Calu3 (cell line): ENCODE measurements around the gene EPB41L2. TPM values are rescaled to one million over a fixed set of nuclear protein-coding genes. Genes with fewer than 3 reads are reported as not detected.
"Not testable (repeated sequence)": the region's sequence is repeated elsewhere in the genome, so short reads cannot be mapped to it uniquely, and the experiment has no call there.

Experiments used
- BruUV-seq: library from RNA; stranded (reverse); fragments of 400-500 nt; replicated peaks from 2 replicates; lab custom pipeline; 2021; lab: Mats Ljungman, UMichigan
- CTCF ChIA-PET: fragments of 300-600 bp; sonication (Branson Sonifier 250); formaldehyde crosslinking; loops from one replicate; lab custom pipeline; 2022; ENCODE audit warnings: antibody characterized with exemption; lab: Charles Lee
- DNase-seq: peaks from one replicate; pipeline ENCODE4 v3.0.0; 2022
- H3K27ac Mint-ChIP-seq: one replicate; pipeline ENCODE4 v1.8.0; 2022; ENCODE audit warnings: mixed read lengths; ENCODE audit not compliant: unreplicated experiment
- H3K27me3 Mint-ChIP-seq: one replicate; pipeline ENCODE4 v1.8.0; 2022; ENCODE audit warnings: mixed read lengths; ENCODE audit not compliant: unreplicated experiment
- H3K36me3 Mint-ChIP-seq: one replicate; pipeline ENCODE4 v1.8.0; 2022; ENCODE audit warnings: mild to moderate bottlenecking, moderate library complexity, mixed read lengths; ENCODE audit not compliant: insufficient read depth, unreplicated experiment
- H3K4me1 Mint-ChIP-seq: one replicate; pipeline ENCODE4 v1.8.0; 2022; ENCODE audit warnings: mild to moderate bottlenecking, low read depth, mixed read lengths; ENCODE audit not compliant: unreplicated experiment
- H3K4me3 Mint-ChIP-seq: one replicate; pipeline ENCODE4 v1.8.0; 2022; ENCODE audit warnings: mild to moderate bottlenecking, low read depth, moderate library complexity, mixed read lengths; ENCODE audit not compliant: unreplicated experiment
- H3K9me3 Mint-ChIP-seq: one replicate; pipeline ENCODE4 v1.8.0; 2022; ENCODE audit warnings: low read depth, mixed read lengths; ENCODE audit not compliant: unreplicated experiment
- CTCF ChIP-seq: fragments of 200-600 bp; IDR thresholded peaks from one replicate; pipeline ENCODE4 v1.8.0; 2022; ENCODE audit warnings: antibody characterized with exemption; ENCODE audit not compliant: unreplicated experiment
- intact Hi-C: fragments of 100-400 bp; cut with micrococcal nuclease; formaldehyde crosslinking; loops from one replicate; pipeline ENCODE4 v1.10.0; 2022; ENCODE audit not compliant: unreplicated experiment
- total RNA-seq: library from RNA; stranded (reverse); gene quantifications from 2 replicates; pipeline ENCODE4 v1.2.3, GENCODE V29; 2022

The EPB41L2 gene
- total RNA-seq, 1 experiment from 2014 or later: 332 TPM

- H3K27ac Mint-ChIP-seq: no peak overlapping the region
- DNase-seq: no peak
- H3K9me3 Mint-ChIP-seq: no peaks in the 10 kb centered on the region
- no peaks in the 10 kb centered on the region for H3K27me3 Mint-ChIP-seq
- BruUV-seq: no TSS peak
- intact Hi-C loops: no loop called here
- H3K4me1 Mint-ChIP-seq: peaks cover 16% of the 10 kb centered on the region
- no peaks in the 10 kb centered on the region for H3K36me3 Mint-ChIP-seq
- CTCF ChIA-PET: no interaction called here
- no peak for TF ChIP-seq CTCF
- H3K4me3 Mint-ChIP-seq: no peak overlapping the region
These were observed 118.6 kb downstream of the EPB41L2 start for GRCh38 chr6:130944486-130944885.

DNA sequence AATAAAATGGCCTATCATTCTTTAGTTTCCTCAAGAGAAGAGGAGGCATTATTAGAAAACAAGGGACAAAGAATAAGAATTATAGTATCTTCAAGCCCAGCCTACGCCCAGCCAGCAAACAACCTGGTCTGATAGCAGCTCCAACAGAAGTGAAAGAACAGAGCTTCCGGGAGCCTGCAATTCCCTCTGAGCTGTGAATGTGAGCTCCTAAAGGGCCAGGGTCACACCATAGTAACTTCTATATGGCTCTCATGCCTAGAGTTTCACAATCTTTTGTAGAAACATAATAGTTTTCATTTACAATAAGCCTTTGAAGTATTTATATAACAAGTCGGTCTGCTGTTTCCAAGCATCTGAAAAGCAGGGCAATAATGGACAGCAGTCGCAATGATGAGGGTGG is 119.3 kb downstream of the EPB41L2 start:
- no peak overlapping the region for H3K27ac Mint-ChIP-seq
- TF ChIP-seq CTCF: no peak
- H3K9me3 Mint-ChIP-seq: no peaks in the 10 kb centered on the region
- no peaks in the 10 kb centered on the region for H3K36me3 Mint-ChIP-seq
- H3K4me3 Mint-ChIP-seq: no peak overlapping the region
- peaks cover 23% of the 10 kb centered on the region for H3K4me1 Mint-ChIP-seq
- DNase-seq: no peak
- CTCF ChIA-PET: no interaction called here
- no peaks in the 10 kb centered on the region for H3K27me3 Mint-ChIP-seq
- no TSS peak for BruUV-seq
- intact Hi-C loops: no loop called here

GRCh38 chr6:130942752-130943151 is 120.3 kb downstream of the EPB41L2 start:
- H3K27me3 Mint-ChIP-seq, H3K4me3 Mint-ChIP-seq, H3K36me3 Mint-ChIP-seq, CTCF ChIA-PET, intact Hi-C loops, H3K27ac Mint-ChIP-seq, BruUV-seq, H3K9me3 Mint-ChIP-seq, DNase-seq: not testable (repeated sequence)
- peaks cover 32% of the 10 kb centered on the region for H3K4me1 Mint-ChIP-seq

GRCh38 chr6:130937942-130938604 is 125.0 kb downstream of the EPB41L2 start:
- Mint-ChIP-seq H3K27ac (peak overlapping the region; percentile 83), H3K27me3 (no peaks in the 10 kb centered on the region), H3K36me3 (no peaks in the 10 kb centered on the region), H3K4me3 (peak overlapping the region; percentile 14), H3K9me3 (no peaks in the 10 kb centered on the region), H3K4me1 (peaks cover 57% of the 10 kb centered on the region)
- no peak for TF ChIP-seq CTCF
- intact Hi-C loops: loop anchor here (5.0 kb wide), 2 partner anchors 79 to 124 kb away; partner anchors contain the start of gene EPB41L2
- no TSS peak for BruUV-seq
- peak; percentile 66 for DNase-seq
- CTCF ChIA-PET: interaction anchor here (0.8 kb wide), 1 partner anchor 168 kb away, joined by 3 read pairs; no protein-coding TSS in a partner anchor

- Mint-ChIP-seq H3K4me3 (no peak overlapping the region), H3K27ac (peak overlapping the region; percentile 83), H3K36me3 (no peaks in the 10 kb centered on the region), H3K9me3 (no peaks in the 10 kb centered on the region), H3K4me1 (peaks cover 68% of the 10 kb centered on the region), H3K27me3 (no peaks in the 10 kb centered on the region)
- BruUV-seq: no TSS peak
- intact Hi-C loops: loop anchor here (5.0 kb wide), 2 partner anchors 80 to 125 kb away; partner anchors contain the start of gene EPB41L2
- no peak for TF ChIP-seq CTCF
- CTCF ChIA-PET: no interaction called here
- no peak for DNase-seq
These were observed 126.1 kb downstream of the EPB41L2 start for GRCh38 chr6:130936933-130937332.
